ENCODE results near the gene PTMS.

DNA sequence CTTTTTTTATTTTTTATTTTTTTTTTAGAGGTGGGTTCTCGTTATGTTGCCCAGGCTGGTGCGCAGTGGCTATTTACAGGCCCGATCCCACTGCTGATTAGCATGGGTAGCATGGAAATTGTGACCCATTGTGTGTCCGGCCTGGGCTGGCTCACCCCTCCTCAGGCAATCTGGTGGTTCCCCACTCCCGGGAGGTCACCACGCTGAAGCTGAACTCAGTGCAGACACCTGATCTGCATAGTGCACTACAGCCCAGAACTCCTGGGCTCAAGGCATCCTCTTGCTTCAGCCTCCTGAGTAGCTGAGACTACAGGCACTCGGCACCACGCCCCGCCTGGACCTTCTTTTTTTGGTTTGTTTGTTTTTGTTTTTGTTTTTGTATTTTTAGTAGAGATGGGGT, 17.7 kb downstream of the PTMS start:
- TF ChIP-seq, protein P1, sequence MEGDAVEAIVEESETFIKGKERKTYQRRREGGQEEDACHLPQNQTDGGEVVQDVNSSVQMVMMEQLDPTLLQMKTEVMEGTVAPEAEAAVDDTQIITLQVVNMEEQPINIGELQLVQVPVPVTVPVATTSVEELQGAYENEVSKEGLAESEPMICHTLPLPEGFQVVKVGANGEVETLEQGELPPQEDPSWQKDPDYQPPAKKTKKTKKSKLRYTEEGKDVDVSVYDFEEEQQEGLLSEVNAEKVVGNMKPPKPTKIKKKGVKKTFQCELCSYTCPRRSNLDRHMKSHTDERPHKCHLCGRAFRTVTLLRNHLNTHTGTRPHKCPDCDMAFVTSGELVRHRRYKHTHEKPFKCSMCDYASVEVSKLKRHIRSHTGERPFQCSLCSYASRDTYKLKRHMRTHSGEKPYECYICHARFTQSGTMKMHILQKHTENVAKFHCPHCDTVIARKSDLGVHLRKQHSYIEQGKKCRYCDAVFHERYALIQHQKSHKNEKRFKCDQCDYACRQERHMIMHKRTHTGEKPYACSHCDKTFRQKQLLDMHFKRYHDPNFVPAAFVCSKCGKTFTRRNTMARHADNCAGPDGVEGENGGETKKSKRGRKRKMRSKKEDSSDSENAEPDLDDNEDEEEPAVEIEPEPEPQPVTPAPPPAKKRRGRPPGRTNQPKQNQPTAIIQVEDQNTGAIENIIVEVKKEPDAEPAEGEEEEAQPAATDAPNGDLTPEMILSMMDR (IDR thresholded peaks at IDR 0.05), result no peak
- no peak for TF ChIP-seq POLR2A (IDR thresholded peaks at IDR 0.05)

Data from Peyer's patch (tissue), 4 donors.